GM18873 (cell line): ENCODE measurements around the gene NELFA.
A peak's percentile ranks its signal among the peaks of the same experiment; 100 is the strongest.

ENCODE experiments used
- ATAC-seq: cut with Tn5 transposase; IDR thresholded peaks from one replicate; pipeline ENCODE4 v1.9.1; 2021; ENCODE audit warnings: mild to moderate bottlenecking, moderate library complexity, moderate number of reproducible peaks; ENCODE audit not compliant: unreplicated experiment, low FRiP score

NELFA gene

DNA sequence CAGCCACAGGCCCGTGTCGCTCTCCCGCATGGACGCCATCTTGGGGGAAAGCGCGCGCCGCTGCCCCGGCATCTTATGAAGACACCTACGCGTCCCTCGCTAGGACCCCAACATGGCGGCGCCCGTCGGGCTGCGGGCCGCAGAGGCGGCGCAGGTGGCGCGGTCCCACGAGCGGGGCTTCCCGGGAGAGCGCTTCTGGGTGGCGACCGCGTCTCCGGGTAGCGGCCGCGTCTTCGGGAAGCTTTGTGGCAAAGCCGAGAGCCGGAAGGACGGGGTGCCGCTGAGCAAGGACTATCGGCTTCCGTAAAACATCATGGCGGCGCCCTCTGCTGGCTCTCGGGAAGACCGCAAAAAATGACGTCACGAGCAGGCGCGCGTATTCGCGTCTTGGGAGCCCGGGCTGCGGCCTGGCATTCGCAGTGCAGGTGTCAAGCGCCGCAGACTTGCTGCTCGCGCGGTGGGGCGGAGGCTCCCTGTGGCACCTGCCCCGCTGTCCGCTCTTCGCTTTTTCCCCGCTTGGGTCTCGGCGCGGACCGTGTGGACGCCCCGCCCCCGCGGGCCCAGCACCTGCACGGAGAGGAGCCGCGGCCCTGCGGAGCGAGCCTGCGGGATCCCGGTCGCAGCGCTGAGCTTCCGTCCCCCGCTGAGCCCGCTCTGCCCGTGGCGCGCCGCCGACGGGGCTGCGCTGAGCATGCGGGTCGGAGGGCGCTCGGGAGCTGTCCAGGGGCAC, at the start of gene NELFA:
Gene NELFA (minus strand): TSS at position 54 of the 730 bp plus-strand sequence. CDS start 15 bp downstream, at position 39.
- peak; percentile 80 for ATAC-seq

DNA sequence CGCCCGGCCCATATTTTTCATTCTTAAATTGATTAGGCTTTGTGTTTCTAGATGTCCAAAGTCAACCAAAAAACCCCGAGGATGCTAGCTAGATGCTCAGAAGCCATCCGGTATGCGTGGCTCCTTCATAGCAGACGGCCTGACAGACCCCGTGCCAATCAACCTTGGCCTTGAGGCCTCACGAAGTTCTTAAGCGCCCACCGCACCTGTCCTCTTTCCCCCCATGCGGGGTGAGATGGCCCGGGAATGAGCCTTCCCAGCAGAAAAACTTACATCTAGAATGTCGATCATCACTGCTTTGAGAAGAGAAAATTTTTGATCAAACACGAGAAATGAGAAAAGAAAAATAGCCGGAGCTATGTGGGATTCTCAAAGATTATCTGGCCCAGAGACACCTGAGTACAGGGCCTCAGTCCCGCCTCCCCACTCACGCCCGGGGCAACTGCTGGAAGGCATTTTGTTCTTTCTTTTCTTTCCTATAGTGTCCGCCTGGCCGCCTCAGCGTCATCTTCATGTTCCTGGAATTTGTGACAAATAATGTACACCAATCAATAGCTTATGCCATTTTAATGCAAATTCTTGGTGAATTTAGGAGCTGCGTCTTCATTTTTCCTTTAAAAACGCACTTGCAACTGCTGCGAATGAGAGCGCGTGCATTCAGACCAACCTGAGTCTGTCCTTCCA, 48.8 kb upstream of the NELFA start:
- ATAC-seq = no peak

DNA sequence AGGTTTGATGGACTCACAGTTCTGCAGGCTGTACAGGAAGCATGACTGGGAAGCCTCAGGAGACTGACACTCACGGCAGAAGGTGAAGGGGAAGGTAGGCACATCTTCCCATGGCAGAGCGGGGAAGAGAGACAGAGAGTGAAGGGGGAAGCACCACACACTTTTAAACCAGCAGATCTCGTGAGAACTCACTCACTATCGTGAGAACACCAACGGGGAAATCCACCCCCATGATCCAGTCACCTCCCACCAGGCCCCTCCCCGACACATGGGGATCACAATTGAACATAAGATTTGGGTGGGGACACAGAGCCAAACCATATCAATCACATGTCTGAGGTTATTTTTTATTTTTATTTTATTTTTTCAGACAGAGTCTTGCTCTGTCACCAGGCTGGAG, 45.4 kb upstream of the NELFA start:
- ATAC-seq = no peak

DNA sequence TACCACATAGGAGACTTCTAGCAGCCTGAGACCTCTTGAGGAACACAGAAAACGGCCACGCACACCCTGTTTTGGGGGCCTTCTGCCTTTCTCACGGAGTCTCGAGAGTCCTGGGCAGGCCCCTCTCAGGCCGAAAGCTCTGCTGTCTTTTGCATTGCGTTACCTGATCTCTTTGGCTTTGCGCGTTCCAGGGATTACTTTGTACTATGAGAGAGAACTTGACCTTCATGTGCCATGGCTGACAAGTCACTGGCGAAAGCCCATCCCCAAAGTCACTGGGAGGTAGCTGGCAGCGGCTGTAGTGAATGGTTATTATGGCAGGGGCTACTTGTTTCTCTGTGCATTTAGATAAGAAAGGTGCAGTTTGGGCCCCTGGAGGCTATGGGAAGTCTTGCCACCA, 42.3 kb upstream of the NELFA start:
- ATAC-seq = no peak

DNA sequence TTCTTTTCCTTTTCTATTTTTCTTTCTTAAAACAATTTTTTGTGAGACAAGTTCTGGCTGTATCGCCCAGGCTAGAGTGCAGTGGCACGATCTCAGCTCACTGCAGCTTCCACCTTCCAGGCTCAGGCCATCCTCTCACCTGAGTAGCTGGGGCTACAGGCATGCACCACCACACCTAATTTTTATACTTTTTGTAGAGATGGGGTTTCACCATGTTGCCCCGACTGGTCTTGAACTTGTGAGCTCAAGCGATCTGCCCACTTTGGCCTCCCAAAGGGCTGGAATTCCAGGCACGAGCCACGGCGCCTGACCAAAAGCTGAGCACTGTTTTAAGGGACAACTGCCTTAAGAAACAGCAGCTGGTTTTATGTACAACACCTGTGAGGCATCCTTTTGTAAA, 41.0 kb upstream of the NELFA start:
- no peak for ATAC-seq

DNA sequence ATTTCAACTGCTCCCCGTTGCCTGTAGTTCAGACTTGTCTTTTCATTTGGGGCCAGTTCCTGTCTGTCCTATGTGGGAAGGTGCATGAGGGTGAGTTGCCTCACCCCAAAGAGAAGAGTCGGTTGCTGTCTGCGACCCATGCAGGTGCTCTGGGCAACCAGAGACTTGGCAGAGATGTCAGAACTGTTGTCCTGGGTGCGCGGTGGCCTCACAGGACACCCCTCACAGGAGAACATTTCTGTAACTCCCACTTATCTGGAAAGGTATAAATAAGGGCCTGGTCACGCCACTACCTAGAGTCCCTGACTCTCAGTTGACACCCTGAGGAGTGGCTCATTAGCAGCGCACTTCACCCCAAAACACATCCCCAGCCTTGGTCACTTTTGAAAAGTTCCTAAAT, 40.6 kb upstream of the NELFA start:
- ATAC-seq = no peak

DNA sequence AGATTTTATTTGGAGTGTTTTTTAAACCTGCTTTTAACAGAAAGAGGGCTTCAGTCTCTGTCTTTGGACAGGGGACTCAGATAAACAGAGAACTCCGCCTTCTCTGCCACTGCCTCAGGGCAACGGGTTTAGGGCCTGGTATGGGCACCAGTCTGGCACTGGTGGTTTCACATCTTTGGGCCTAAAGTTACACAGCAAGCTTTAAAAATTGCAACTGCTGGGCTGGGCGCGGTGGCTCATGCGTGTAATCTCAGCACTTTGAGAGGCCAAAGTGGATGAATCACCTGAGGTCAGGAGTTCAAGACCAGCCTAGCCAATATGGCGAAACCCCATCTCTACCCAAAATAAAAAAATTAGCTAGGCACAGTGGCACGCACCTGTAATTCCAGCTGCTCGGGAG, 40.1 kb upstream of the NELFA start:
- no peak for ATAC-seq

DNA sequence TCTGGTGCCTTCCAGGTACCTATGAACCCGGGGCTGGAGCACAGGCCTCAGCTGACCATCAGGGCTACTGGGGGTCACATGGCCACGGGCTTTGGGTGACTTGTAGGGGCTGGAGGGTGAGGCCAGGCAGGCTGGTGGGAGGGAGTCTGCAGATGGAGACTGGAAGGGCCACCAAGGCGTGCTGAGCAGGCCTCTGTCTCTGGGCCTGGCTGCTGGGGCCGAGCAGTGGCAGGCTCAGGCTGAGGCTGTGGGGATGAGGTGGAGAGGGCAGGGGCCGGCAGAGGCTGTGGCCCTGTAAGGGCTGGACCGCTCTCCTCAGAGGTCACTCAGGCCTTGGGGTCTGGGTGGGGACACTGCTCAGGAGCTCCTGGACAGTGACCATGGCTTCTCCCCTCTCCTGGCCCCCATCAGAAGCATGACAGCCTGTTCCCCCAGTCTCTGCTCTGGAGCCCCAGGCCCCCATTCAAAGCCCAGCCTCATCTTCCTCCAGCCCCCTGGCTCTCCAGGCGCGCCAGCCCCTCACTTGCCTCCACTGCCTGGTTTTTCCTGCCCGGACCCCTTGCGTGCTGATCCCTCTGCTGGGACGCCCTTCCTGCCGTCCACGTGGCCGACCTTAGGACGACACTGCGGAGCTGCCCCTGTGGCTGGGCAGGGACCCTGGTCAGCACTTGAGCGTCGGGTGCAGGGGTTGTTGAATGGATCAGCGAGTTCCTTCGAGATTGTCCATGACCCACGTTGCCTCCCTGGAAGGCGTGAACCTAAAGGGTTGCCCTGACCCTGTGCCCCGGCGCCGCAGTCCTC, 39.2 kb upstream of the NELFA start:
- no peak for ATAC-seq

DNA sequence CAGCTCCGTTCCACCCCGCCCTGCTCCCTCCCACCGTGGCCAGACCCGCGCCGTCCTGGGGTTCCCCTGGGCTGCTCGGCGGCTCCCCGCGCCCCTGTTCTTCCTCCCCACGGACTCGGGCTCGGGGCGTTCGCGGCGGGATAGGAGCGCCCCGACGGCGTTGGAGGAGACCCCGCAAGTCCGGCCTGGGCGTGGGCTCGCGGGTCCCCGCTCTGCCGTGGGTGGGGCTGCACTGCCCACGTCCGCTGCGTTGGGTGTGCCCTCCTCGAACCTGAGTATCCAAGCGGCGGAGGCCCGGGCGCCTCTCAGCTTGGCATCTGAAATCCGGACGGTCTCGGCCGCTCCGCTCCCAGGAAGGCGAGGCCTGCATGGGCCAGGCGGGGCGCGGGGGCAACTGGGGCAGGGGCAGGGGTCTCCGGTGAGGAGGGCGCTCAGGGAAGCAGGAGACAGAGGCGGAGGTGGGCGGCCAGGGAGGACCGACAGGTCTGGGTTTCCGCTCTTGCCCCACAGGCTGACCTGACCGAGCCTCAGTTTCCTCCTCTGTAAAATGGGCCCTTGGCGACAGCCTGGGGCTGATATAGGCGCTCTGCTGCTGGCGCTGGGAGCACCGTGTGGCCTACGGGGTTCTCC, 38.4 kb upstream of the NELFA start:
- ATAC-seq = no peak

DNA sequence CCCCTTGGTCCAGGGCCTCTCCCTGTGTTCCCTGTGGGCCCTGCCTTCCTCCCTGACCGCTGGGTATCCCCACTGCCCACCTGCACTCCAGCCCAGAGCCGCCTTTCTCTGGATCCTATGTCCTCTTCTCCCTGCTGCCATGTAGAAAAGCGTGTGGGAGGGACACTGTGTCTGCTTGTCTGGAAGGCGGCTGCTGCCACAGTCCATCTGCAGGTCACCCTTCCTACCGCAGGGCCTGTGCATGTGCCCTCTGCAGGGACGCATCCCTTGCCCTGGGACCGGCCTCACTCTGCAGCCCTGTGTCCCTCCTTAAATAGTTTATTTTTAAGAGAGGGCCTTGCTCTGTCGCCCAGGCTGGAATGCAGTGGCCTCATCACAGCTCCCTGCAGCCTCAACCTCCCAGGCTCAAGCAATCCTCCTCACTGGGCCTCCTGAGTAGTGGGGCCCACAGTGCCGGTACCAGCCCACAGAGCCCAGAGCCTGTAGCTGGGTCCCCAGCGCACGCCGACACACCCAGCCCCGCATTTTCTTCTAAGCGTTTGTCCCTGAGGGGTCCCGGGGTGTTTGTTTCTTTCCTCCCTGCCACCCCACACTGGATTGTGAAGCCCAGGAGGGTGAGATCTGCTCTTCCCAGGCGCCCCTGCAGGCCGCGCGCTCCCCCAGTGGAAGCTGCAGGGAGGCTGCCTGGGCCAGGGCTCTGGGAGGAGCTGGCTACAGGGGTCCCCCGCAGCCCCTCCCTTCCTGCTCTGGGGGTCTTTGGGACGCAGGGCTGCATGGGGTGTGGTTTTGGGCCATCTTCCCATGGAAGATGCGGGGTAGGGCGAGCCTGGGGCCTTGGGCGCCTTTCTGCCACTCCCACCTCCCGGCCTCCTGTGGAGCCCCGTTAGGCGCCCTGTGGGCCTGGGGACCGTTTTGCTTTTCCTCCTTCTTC, 37.5 kb upstream of the NELFA start:
- ATAC-seq = no peak

DNA sequence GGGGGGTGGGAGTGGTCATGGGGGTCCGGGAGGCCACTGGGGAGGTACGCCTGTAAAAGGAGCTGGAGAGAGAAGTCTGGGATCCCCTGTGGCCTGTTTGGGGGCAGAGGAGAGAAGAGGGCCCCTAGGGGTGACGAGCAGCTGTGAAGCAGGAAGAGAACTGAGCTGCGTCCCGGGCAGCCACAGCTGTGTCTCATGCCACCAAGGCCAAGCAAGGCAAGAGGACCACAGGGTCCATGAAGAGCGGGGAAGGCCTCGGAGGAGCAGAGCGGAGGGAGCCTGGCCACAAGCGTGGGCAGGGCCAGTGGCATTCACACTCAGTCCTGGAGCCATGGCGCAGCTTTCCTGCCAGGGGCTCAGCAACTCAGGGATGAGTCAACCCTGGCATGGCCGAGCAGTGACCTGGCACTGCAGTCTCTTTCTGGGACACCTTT, 36.8 kb upstream of the NELFA start:
- no peak for ATAC-seq

DNA sequence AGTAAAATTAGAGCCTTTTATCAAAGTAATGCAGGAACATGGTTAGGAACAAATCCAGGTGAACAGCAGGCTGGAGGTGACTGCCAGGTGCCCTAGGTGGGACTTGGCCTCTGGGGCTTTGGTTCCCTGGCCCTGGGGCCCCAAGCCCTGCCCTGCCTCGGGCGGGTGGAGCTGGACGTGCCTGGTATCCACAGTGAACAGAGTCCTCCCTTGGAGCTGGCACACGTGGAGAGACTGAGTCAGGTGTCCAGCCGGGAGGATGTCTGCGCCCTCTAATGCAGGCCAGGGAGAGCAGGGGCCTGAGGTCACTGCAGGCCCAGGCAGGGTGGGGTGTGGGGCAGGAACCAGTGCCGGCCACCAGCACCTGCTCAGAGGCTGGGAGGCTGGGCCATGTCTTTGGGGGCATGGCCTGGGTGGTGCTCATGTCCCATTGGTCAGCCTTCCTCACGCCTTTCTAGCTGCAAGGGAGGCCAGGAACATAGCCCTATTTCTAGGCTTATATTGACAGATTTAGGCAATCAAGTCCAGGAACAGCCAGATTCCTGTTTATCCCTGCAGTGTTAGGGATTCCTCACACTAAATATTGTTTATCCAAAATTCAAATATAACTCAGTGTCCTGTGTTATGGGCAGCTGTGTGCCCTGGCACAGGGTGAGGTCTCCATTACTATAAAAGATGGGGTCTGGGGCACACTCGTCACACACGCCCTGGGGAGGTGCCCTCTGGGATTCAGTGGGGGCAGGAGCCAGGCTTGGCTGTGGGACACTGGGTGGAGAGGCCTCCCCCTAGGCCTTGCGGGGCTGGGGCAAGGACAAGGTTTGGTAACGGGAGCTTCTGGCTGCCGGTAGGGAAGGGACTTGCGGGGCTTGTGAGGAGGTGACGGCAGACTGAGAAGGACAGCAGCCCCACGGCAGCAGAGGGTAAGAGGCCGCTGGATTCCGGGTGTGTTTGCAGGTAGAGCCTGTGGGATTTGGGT, 36.1 kb upstream of the NELFA start:
- ATAC-seq = no peak

DNA sequence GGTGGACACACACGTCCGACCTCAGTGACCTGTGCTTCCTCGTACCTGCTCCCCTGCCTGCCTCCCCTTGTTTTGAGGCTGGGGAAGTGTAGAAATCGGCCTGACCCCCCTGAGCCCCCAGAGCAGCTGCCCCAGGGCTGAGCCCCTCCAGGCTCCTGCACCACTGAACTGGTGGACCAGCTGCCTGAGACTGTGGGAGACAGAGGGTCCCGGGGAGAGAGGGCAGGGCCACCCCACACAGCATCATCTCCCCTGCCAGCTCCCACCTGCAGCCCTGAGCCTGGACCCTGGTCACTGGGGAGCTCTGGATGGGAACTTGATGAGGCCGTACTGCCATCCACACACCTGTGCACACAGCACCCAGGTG, 35.3 kb upstream of the NELFA start:
- no peak for ATAC-seq

DNA sequence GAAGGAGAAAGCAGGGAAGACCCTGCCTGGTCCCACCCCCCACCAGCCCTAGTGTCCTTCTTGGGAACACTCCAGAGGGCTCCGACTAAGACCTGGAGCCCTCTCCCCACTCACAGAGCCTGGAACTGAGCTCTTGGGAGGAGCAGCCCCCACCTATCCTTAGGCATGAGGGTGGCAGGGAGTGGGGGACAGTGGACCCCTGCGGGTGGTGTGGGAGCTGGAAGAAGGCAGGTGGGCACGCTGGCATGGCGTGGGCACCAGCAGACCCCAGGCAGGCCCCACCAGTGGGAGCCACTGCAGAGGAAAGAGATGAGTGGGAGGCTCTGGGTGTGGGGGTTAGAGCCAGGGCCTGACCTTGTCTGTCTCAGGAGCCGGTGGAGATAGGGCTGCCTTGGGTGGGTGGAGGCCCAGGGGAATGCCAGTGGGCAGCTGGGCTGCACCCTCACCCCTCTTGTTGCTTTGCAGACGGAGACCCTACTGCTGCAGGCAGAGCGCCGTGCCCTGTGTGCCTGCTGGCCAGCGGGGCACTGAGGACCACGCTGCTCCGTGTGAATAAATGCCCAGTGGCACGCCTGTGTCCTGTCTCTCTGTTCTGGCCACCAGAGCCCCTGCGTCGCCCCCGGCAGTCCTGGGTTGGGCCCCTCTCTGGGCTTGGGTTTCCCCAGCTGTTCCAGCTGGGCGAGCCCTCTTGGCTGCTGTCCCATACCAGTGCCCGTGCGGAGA, 34.8 kb upstream of the NELFA start:
- no peak for ATAC-seq

DNA sequence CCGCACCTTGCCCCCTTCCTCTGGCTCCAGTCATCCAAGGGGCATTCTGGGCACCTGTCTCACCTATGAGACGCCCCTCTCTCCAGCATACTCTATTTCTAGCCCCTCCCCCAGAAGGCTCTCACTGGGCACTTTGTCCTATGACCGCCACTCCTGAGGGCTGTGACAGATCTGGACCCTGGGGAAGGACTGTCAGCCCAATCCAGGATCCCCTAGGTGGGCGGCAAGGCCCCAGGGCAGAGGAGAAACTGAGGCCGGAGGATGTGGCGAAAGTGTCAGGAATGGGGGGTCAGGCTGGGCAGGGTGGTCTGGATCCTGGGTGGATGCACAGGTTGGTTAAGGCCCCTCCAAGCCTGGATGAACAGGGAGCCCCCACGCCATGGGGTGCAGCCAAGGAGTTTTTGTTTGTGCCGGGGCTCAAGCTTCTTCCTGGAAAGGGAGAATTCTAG, 34.2 kb upstream of the NELFA start:
- no peak for ATAC-seq

DNA sequence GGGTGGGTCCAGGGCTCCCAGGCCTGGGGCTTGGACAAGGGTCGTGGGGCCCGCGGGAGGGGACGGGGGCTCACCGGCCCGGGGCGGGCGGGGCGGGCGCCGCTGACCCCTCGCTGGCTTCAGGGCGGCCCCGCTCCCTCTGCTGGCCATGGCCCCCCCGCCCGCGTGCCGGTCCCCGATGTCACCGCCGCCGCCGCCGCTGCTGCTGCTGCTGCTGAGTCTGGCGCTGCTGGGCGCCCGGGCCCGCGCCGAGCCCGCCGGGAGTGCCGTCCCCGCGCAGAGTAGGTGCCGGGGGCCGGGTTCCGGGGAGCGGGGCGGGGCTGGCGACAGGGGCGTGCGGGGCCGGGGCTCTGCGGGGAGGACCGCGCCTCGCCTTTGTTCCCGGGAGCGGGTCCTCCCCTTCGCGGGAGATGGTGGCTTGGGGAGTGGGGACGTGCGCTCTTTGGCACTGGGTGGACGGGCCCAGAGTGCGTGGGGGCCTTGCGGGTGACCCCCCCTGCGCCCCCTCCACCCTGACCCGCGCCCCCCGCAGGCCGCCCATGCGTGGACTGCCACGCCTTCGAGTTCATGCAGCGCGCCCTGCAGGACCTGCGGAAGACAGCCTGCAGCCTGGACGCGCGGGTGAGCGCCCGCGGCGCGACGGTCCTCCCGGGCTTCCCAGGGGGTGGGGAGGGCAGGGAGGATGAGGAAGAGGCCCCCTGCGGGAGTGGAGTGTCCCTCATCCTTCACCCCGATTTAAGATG, 33.6 kb upstream of the NELFA start:
- ATAC-seq = no peak
